RPMI7951 (cell line): ENCODE results near the gene PIWIL4. TPM values are rescaled to one million over a fixed set of nuclear protein-coding genes. Genes with fewer than 3 reads are reported as not detected.
A peak's percentile ranks its signal among the peaks of the same experiment; 100 is the strongest.

Experiments used
- DNase-seq: peaks from one replicate; pipeline ENCODE4 v3.0.0-alpha.2; 2012; ENCODE audit warnings: low read depth
- total RNA-seq: library from RNA; depleted of rRNA; stranded (reverse); fragments of >200 nt; shearing (Covaris generic); gene quantifications from 2 replicates; pipeline ENCODE4 v1.2.3, GENCODE V29; 2014; rRNA removed

The PIWIL4 gene
- total RNA-seq, 1 experiment from 2014 or later: 0.48 TPM

- DNase-seq: no peak
These were observed 95.1 kb downstream of the PIWIL4 start for GRCh38 chr11:94662065-94662779.

- no peak for DNase-seq
These were observed 95.8 kb downstream of the PIWIL4 start for GRCh38 chr11:94662846-94663390.

DNA sequence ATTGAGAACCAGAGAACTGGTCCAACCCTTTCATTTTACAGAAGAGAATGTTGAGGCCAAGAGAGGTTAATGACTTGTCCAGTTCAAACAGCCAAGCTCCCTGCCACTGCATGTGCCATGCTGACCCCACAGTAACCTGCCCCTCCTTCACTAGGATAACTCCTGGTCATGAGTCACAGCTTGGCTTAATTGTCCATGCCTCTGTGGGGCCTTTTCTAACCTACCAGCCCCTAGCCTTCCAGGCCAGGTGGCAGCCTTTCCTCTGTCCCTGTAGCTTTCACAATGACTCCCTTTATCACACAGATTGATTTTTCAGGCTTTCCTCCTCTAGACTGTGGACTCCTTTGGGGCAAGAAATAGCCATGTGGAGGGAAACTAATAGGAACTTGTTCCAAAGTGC lies 97.2 kb downstream of the PIWIL4 start:
- peak; percentile 69 for DNase-seq

- no peak for DNase-seq
These were observed 98.0 kb downstream of the PIWIL4 start for GRCh38 chr11:94665116-94665659.

- no peak for DNase-seq
These were observed 99.9 kb downstream of the PIWIL4 start for GRCh38 chr11:94666792-94667721.

DNA sequence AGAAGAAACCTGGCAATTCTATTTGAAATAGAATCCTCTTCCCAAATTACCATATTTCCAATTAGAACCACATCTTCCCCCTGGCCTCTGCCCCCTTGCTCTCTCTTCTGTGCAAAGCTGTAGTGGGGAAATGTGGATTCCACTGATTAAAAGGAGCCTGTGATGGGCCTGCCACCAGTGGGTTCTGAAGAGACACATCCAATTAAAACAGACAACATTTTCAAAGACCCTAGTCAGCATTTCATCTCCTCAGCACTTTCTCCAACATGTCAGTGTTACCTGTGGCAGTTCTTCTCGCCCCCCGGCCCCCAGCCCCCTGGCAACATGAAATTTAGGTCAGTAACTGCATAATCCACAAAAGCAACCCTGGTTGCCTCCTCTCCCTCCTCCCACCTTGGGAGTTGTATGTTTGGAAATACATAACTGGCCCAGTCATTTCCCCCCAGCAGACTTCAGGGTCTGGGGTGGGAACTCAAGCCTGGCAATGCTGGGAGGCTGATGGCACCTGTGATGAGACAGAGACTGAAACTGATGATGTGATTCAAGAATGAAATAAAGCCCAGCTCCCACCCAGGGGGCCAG lies 101.1 kb downstream of the PIWIL4 start:
- DNase-seq: no peak

GRCh38 chr11:94669023-94669422 lies 101.9 kb downstream of the PIWIL4 start:
- no peak for DNase-seq

Other genes starting within 250 kb of the PIWIL4 start
- not detected in 2 replicates for gene GPR83, start 165.9 kb upstream of the PIWIL4 start, total RNA-seq
- gene MRE11, start 73.5 kb upstream of the PIWIL4 start, total RNA-seq: 27.0 and 30.3 TPM in 2 replicates
- 18.1 and 24.2 TPM in 2 replicates for gene ANKRD49, start 73.4 kb upstream of the PIWIL4 start, total RNA-seq
- gene C11orf97, start 54.9 kb upstream of the PIWIL4 start, total RNA-seq: not detected in 2 replicates
- 2.4 TPM in 2 replicates for gene FUT4, start 23.4 kb upstream of the PIWIL4 start, total RNA-seq
- 24.4 and 24.8 TPM in 2 replicates for gene AMOTL1, start 201.0 kb downstream of the PIWIL4 start, total RNA-seq